ENCODE data around the gene PCNT.
"Not testable (repeated sequence)": the region's sequence is repeated elsewhere in the genome, so short reads cannot be mapped to it uniquely, and the experiment has no call there.

The PCNT gene

DNA sequence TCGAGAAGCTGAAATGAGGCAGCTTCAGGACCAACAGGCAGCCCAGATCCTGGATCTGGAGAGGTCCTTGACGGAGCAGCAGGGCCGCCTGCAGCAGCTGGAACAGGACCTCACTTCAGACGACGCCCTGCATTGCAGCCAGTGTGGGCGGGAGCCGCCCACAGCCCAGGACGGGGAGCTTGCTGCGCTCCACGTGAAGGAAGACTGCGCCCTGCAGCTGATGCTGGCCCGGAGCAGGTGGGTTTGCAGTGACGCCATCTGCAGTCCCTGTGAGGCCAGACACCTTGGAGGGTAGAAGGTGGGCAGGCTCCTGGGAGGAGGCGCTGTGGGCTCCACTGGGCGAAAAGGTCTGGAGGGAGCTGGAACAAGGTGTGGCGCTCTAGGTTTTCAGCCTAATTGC lies 39.7 kb downstream of the PCNT start:
- DNase-seq = no peak

GRCh38 chr21:46366091-46366490 lies 42.1 kb downstream of the PCNT start:
- no peak for DNase-seq

DNA sequence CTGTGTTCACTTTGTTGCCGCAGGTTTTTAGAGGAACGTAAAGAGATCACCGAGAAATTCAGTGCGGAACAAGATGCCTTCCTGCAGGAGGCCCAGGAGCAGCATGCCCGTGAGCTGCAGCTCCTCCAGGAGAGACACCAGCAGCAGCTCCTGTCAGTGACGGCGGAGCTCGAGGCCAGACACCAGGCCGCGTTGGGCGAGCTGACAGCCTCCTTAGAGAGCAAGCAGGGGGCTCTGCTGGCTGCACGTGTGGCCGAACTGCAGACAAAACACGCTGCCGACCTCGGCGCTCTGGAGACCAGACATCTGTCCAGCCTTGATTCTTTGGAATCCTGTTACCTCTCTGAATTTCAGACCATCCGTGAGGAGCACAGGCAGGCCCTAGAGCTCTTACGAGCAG lies 42.6 kb downstream of the PCNT start:
- no peak for DNase-seq

DNA sequence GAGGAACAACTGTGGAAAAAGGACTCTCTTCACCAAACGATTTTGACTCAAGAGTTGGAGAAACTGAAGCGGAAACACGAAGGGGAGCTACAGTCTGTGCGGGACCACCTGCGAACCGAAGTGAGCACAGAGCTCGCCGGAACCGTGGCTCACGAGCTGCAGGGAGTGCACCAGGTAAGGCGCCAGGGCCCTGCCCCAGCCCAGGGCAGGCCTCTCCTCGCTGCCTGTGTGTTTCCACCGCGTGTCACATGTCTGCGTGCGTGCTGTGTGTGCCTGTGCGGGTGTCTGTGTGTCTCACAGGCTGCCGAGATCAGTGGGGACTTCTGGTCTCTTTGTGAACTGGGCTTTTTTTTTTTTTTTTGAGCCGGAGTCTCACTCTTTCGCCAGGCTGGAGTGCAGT lies 43.0 kb downstream of the PCNT start:
- DNase-seq = no peak

GRCh38 chr21:46368533-46369285 lies 44.8 kb downstream of the PCNT start:
- peak; percentile 15 for DNase-seq

- DNase-seq = no peak
These were observed 45.7 kb downstream of the PCNT start for GRCh38 chr21:46369520-46370235.

DNA sequence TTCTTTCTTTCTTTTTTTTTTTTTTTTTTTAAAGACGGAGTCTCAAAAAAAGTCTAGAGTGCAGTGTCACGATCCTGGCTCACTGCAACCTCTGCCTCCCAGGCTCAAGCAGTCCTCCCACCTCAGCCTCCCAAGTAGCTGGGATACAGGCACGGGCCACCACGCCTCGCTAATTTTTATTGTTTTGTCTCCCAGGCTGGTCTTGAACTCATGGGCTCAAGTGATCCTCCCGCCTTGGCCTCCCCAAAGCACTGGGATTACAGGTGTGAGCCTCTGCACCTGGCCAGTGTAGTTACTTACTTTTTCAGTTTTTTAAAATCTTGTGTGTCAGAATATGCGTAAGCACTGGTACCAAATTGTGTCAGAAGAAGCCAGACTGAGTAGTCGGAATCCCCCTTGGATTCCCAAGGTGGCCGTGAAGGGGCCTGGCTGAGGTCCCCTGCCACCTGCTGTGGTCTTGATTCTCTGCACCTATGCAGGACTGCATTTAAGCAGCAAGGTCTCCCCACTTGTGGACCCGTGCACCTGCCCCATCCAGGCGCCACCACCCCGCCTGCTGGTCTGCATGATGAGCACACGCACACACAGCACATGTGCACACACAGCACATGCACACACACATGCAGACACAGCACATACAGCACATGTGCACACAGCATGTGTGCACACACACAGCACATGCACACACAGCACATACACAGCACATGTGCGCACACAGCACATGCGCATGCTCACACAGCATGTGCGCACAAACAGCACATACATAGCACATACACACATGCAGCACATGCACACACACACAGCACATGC lies 47.5 kb downstream of the PCNT start:
- no peak for DNase-seq

- DNase-seq = no peak
These were observed 48.1 kb downstream of the PCNT start for GRCh38 chr21:46372014-46372485.

GRCh38 chr21:46372947-46373346 lies 49.0 kb downstream of the PCNT start:
- not testable (repeated sequence) for DNase-seq

DNA sequence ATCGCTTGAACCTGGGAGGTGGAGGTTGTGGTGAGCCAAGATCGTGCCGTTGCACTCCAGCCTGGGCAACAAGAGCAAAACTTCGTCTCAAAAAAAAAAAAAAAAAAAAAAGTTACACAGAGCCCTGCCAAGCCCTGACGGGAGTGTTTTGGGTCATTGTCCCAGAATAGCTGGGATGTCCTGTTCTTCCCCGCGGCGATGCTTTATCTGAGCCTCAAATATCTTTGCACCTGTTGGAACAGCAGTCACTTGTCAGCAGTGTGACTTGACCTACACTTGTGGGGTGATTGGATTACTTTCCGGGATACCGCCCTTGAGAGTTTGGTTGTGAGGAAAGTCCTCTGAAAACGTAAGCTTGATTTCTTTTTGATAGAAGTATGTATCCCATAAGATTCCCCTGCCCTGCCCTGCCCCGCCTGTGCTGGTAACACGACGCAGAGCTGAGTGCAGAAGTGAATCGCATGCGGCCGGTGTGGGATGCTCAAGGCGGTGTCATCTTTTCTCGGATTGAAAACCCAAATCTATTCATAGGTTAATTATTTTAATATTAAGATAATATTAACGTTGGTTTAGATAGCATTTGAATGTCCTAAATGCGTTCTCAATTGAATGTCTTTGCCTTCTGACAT lies 50.9 kb downstream of the PCNT start:
- DNase-seq = no peak

DNA sequence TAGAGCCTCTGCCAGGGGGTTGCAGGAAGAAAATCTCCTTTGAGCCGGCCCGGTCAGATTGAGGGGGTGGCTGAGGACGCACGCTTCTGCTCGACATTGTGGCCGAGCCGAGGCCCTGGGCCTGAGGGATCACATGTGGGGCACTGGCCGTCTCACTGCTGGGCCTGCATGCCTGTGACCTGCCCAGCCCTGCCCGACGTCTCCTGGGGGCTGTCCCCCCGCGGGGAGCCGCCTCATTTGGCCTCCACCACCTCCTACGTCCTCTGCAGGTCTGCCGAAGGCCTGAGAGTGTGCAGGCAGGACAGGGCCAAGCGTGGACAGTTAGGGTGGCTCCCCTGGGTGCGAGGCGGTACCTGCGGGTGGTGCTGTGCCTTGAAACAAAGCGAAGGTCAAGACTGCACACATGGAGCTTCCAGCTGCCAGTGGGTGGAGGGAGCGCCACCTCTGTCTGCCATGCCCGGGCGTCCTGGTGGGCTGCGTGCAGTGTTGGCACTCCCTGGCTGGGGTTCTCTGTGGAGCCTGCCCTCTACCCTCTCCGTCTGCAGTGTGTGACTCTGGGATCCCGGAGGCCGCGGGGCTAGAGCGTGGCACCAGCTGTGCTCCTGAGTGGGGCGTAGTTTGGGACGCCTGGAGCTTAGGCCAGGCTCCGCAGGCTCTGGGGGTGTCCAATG lies 51.7 kb downstream of the PCNT start:
- DNase-seq = no peak

- DNase-seq = no peak
These were observed 52.3 kb downstream of the PCNT start for GRCh38 chr21:46376231-46376628.

DNA sequence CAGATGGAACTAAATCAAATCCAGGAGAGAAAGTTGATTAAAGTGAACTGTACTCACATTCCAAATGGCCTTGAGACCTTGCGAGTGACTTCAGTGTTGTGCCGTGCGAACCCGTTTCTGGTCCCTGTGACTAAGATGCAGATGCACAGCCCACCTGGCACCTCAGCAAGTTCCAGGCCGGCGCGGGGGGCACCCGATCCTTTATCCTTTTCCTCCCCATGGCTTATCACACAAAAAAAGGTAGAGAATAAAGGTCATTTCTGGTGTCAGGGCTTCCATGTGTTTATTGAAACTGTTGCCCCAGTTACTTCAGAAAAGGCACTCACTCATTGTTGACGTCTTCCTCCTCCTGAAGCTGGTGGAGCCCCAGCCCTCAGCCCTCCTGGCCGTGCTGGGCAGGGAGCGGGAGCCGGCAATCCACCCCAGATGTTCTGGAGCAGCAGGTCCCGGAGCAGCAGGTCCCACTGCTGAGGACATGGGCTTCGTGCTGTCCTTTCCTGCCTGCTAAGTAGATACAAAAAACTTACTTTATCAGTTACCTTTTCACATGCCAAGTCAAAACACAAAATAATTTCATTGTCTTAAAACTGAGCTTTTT lies 53.0 kb downstream of the PCNT start:
- DNase-seq = no peak

DNA sequence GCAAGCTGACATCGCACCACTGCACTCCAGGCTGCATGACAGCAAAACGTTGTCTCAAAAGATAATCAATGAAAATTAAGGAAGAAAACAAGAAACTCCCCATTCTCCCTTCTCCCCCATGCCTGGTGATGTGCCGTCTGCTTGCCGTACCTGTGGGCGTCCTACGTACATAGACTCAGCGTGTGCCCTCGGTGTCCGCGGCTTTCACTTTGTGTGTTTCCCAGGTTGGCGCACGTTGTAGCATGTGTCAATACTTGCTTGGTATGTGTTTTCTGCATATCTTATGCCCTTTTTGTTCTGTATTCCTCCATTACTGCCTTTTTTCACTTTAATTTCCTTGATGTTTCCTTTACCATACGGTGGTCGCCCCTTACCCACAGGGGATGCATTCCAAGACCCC lies 53.8 kb downstream of the PCNT start:
- no peak for DNase-seq

GRCh38 chr21:46379105-46379504 lies 55.1 kb downstream of the PCNT start:
- DNase-seq = no peak

DNA sequence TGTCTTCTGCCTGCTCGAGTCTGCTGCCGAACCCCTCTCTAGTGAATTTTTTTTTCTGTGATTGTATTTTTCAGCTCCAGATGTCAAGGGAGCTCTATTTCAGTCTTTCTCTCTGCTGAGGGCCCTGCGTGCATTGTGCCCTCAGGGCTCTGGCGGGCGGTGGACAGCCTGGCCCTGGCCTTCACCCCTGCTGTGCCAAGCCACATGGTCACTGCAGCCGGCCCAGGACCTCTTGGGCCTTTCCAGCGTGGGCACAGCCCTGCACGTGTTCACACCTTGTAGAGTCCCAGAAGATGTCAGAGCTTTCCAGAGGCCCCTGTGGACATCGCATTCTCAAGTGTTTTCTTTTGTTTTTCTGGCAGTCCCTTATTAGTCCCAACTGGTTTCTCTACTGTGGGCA lies 55.7 kb downstream of the PCNT start:
- DNase-seq = no peak

DNA sequence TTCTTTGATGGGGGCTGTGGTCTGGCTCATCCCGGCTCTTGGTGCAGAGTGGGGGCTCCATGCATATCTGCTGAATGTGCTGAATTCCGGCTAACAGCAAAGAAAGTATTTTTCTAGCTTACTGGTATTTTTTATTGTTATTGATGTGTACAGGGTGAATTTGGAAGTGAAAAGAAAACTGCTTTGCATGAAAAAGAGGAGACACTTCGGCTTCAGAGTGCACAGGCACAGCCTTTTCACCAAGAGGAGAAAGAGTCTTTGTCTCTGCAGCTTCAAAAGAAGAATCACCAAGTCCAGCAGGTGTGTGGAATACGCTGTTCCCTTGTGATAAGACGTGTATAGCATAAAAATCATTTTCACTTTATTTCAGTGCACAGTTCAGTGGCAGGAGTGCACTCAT lies 57.6 kb downstream of the PCNT start:
- DNase-seq = no peak

GRCh38 chr21:46384556-46384955 lies 60.6 kb downstream of the PCNT start:
- no peak for DNase-seq

DNA sequence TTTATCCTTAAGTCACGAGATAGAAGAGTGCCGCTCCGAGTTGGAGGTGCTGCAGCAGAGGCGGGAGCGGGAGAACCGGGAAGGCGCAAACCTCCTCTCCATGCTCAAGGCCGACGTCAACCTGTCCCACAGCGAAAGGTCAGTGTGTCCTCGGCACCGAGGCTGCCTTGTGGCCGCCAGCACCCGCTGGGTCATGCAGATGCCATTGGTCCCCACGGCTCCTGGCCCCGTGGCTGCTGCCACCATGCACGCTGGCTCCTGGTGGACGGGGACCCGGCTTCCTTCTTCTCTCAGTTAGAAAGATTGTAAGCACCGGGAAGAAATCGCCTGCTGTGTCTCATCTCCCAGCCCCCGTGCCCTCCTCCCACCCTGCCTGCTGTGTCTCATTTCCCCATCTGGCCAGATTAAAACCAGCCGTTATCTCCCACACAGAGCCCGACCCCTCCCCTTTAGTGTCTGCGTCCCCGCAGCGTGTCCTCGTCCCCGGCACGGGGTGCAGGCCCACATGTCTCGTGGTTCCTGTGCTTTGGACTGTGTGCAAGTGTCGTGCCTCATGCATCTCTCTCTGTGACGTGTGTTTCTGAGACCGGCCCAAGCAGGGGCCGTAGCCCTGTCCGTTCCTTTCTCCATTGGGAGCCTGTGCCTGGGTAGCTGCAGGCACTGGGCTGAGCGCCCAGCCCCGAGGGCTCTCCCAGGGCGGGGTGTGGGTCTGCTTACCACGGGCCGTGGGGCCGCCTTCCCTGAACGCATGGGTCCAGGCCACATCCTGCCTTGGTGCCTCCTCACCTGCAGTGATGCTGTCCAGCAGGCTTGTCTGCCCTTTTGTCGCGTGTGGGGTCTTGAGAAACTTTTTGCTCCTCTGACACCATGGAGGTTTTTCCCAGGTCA lies 62.1 kb downstream of the PCNT start:
- DNase-seq = no peak

DNA sequence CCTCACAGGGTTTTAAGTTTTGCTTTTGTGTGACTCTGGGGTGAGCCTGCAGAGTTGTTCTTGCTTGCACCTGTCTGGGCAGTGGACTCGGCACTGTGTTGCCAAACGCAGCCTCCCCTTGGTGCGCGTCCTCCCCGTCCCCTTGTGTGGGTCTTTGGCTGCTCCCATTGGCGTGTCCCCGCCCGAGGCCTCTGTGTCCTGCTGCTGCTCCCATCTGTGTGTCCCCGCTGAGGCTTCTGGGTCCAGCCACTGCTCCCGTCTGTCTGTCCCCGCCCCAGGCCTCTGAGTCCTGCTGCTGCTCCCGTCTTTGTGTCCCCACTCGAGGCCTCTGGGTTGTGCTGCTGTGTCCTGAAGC lies 62.8 kb downstream of the PCNT start:
- no peak for DNase-seq

DNA sequence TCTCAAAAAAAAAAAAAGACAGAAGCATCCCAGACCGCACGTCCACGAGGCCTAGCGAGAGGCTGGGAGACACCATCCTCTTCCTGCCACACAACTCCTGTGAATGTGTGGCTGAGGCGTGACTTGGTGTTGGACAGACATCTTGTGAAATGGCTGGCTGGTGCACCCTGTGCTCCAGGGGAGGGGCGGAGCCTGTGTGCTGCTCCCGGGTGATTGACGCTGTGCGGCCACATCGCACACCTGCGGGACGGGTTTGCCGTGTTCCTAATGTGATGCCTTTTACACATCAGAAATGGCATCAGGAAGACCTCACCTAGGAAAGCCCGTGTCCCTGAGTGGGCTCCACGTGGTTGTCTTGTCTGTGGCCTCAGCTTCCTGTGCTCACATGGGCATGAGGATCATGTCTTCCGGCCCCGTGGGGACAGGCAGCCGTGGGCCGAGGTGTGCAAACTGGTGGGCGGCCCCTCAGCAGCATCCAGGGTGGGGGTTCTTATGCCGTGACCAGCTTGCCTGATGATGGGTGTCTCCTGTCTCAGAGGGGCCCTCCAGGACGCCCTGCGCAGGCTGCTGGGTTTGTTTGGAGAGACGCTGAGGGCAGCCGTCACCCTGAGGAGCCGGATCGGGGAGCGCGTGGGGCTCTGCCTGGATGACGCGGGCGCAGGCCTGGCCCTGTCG lies 64.4 kb downstream of the PCNT start:
- DNase-seq = no peak

Measured in activated CD4-positive, alpha-beta T cell treated with anti-CD3 and anti-CD28 coated beads, Interleukin-2, amount 50 U/mL, for 1 hour (primary cell).